RWPE1 (cell line): ENCODE results near the gene VEGFD.

Source experiments
- CTCF ChIA-PET: fragments of 350-600 bp; sonication (Branson Sonifier 250); formaldehyde crosslinking; extraction: SDS; loops from one replicate; lab custom pipeline; 2021; lab: Yijun Ruan, JAX
- POLR2A ChIA-PET: fragments of 400-600 bp; formaldehyde crosslinking; extraction: SDS; loops from one replicate; lab custom pipeline; 2020; ENCODE audit warnings: antibody characterized with exemption; ENCODE audit not compliant: low non-redundant PET; lab: Yijun Ruan, JAX
- DNase-seq: peaks from one replicate; pipeline ENCODE4 v3.0.0; 2012; ENCODE audit warnings: low spot score
- H3K27ac ChIP-seq: fragments of 450-650 bp; 2 replicates; pipeline ENCODE4 v1.5.1; 2017
- TF ChIP-seq, protein P1 (sequence below): fragments of 450-650 bp; conservative IDR thresholded peaks from 2 replicates; pipeline ENCODE4 v1.5.1; 2017; ENCODE audit warnings: low read depth, mild to moderate bottlenecking

The VEGFD gene, protein sequence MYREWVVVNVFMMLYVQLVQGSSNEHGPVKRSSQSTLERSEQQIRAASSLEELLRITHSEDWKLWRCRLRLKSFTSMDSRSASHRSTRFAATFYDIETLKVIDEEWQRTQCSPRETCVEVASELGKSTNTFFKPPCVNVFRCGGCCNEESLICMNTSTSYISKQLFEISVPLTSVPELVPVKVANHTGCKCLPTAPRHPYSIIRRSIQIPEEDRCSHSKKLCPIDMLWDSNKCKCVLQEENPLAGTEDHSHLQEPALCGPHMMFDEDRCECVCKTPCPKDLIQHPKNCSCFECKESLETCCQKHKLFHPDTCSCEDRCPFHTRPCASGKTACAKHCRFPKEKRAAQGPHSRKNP

DNA sequence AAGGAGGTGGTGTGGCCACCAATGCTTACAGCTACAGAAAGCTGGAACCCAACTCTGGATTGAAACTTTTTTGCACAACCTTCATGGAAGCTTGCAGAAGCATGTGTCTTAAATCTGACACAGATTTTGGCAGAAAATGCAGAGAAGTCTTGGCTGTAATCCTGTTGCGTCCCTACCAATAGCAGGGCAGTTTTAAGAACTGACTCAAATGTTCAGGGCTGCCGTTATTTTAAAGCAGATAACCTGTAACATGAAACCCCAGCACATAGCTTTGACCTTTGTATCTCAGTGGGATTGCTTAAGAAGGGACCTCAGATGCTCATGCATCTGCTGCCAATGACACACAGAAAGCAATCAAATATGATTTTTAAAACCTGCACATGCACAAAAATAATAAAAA, at the start of gene VEGFD:
Gene VEGFD, minus strand, starts transcription at position 110 of the 400 bp plus-strand sequence. CDS start 467 bp downstream, outside the sequence.
- ChIA-PET CTCF (no interaction called here), POLR2A (no interaction called here)
- H3K27ac ChIP-seq: no peak within 1 kb of the TSS
- TF ChIP-seq, protein P1, sequence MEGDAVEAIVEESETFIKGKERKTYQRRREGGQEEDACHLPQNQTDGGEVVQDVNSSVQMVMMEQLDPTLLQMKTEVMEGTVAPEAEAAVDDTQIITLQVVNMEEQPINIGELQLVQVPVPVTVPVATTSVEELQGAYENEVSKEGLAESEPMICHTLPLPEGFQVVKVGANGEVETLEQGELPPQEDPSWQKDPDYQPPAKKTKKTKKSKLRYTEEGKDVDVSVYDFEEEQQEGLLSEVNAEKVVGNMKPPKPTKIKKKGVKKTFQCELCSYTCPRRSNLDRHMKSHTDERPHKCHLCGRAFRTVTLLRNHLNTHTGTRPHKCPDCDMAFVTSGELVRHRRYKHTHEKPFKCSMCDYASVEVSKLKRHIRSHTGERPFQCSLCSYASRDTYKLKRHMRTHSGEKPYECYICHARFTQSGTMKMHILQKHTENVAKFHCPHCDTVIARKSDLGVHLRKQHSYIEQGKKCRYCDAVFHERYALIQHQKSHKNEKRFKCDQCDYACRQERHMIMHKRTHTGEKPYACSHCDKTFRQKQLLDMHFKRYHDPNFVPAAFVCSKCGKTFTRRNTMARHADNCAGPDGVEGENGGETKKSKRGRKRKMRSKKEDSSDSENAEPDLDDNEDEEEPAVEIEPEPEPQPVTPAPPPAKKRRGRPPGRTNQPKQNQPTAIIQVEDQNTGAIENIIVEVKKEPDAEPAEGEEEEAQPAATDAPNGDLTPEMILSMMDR: no peak
- no peak for DNase-seq

DNA sequence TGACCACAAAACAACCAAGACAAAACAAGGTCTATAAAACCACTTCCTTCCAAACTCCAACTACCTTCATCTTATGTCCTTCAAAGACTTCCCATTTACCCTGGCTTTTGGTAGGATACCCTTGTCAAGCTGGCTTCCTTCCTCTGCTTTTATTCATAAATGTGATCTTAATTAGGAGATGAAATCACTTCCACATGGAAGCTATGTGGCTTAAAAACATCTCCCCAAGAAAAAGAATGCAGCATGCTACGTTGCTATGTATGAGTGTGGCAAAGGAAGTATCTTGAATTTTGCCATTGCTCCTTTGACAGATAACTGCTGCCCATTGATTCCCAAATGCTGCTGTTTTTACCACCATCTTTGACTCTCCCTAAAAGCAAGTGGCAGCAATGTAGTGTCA, 46.4 kb upstream of the VEGFD start:
- CTCF ChIA-PET: no interaction called here
- TF ChIP-seq, protein P1: no peak
- POLR2A ChIA-PET: no interaction called here
- no peak for DNase-seq
- no peak overlapping the region for H3K27ac ChIP-seq

DNA sequence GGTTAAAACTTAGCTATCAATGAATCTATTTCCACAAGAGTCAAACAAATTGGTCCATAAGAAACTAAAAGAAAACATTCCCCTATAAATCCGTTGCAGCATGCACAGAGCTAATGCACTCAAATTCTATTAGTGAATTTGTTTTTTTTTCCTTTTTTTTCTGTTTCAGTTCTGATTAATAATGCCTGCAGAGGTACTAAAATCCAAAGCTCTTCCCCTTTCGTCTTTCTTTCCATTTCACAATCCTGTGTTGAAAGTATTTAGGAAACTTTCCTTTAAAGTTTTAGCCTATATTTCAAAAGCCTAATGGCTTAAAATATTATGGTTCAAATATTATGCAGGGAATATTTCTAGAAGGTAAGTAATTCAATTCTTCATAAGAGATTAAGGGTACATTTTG, 45.9 kb upstream of the VEGFD start:
- no peak overlapping the region for H3K27ac ChIP-seq
- POLR2A ChIA-PET: no interaction called here
- no peak for DNase-seq
- TF ChIP-seq, protein P1: no peak
- CTCF ChIA-PET: interaction anchor here (0.6 kb wide), 1 partner anchor 65 kb away, joined by 4 read pairs; no protein-coding TSS in a partner anchor

DNA sequence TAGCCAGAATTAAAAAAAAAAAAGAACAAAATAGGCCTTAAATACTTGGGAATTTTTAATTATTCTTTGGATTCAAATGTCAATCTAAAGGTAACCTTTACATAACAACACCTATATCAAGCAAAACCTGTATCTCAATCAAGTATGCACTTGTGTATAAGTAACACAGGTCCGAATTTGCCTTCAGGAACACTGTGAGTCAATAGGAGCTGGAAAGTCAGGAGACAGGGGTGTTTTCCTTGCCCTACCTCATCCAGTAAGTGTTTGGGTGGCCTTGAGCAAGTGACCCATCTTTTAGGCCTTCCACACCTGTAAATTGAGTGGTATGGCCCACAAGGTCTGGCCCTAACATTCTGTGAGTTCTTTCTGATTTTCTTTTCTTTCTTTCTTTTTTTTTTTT, 40.8 kb upstream of the VEGFD start:
- CTCF ChIA-PET: no interaction called here
- H3K27ac ChIP-seq: no peak overlapping the region
- POLR2A ChIA-PET: no interaction called here

DNA sequence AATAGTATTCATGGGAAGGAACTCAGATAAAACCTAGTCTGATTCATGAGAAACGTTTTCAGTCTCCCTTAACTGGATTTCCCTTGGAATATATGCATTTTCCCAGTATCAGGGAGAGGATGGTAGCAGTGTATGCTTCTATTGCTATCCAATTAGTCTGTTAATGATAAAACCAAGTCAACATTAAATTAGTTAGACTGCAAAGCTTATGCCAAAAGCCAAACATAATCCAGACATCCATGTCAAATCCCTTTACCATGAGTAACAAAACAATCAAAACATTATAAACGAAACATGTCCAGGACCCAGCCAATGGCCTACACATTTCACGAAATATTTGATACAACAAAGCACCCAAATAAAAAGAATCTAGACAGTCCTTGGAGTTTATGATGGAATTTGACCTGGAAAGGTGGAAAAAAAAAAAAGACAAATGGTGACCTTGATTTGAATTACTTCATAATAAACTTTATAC, 34.5 kb upstream of the VEGFD start:
- TF ChIP-seq, protein P1: no peak
- no peak overlapping the region for H3K27ac ChIP-seq
- no peak for DNase-seq
- POLR2A ChIA-PET: no interaction called here
- CTCF ChIA-PET: no interaction called here

More for the DNA sequence above, 40.8 kb upstream of the VEGFD start:
- no peak for DNase-seq
- TF ChIP-seq, protein P1: no peak

DNA sequence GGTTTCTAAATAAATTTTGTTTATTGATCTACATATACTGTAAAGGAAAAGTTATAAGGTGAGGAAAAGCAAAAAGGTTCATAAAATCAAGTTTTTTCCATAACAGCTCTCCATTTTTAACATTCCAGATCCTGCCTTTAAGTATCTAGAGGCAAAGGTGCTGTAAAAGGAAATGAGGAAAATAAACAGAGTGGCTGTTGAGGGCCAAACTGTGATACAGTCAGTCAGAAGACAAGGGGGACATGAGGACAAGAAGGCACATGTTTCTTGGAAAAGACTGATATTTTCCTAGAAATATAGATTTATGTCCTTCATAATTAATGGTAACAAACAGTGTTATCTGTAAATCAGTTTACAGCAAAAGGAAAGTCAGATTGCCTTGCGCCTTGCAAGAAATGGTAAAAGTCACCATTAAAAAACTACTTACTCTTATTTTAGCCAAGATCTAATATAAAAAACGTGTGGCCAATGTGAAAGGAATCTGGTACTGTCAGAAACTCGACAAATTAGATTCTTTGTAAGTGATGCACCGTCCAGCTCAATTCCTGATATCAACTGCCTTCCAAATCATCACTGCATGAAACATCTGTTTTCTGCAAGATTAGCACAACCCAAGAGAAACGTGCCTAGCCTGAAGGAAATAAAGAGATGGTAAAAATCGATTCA, 34.0 kb upstream of the VEGFD start:
- CTCF ChIA-PET: no interaction called here
- TF ChIP-seq, protein P1: no peak
- H3K27ac ChIP-seq: no peak overlapping the region
- no peak for DNase-seq
- POLR2A ChIA-PET: no interaction called here
